Measurements from ENCODE around the gene C9orf153. TPM values are rescaled to one million over a fixed set of nuclear protein-coding genes. Genes with fewer than 3 reads are reported as not detected.

Gene C9orf153
- total and polyA plus RNA-seq, 2 donors (not counting 1 experiment from before 2014, with no cell fraction given), result 0.67 TPM; not detected in 1

- H3K9me3 Mint-ChIP-seq (ENCODE audit: insufficient read depth), result no peaks in the 10 kb centered on the region
- intact Hi-C loops (cut with micrococcal nuclease), result no loop called here
- CTCF ChIA-PET, result no interaction called here
- no peaks in the 10 kb centered on the region for H3K27me3 Mint-ChIP-seq
- WGBS (ENCODE audit: insufficient coverage), result no CpG with 5 or more reads among the region's 1 CpG
- POLR2A ChIA-PET, result no interaction called here
- no peak overlapping the region for H3K27ac Mint-ChIP-seq
- no peak overlapping the region for H3K4me2 ChIP-seq (replicated peaks; ENCODE audit: low read depth, low read length, poor library complexity, severe bottlenecking)
- H3K27me3 ChIP-seq (replicated peaks in 1 of 4; ENCODE audit: control extremely low read depth in 1 of 4, control insufficient read depth in 3 of 4, insufficient read depth in 4 of 4, low read length in 3 of 4), result no peaks in the 10 kb centered on the region
- no peak overlapping the region for H3K4me3 ChIP-seq (ENCODE audit: control extremely low read depth in 1 of 5, extremely low read depth in 1 of 5, insufficient read depth in 1 of 5, low read depth in 2 of 5, low read length in 4 of 5)
- H3K9me3 ChIP-seq (ENCODE audit: control extremely low read depth in 1 of 3, control insufficient read depth in 2 of 3, insufficient read depth in 1 of 3, low read length in 2 of 3), result no peaks in the 10 kb centered on the region
- TF ChIP-seq, protein P1, sequence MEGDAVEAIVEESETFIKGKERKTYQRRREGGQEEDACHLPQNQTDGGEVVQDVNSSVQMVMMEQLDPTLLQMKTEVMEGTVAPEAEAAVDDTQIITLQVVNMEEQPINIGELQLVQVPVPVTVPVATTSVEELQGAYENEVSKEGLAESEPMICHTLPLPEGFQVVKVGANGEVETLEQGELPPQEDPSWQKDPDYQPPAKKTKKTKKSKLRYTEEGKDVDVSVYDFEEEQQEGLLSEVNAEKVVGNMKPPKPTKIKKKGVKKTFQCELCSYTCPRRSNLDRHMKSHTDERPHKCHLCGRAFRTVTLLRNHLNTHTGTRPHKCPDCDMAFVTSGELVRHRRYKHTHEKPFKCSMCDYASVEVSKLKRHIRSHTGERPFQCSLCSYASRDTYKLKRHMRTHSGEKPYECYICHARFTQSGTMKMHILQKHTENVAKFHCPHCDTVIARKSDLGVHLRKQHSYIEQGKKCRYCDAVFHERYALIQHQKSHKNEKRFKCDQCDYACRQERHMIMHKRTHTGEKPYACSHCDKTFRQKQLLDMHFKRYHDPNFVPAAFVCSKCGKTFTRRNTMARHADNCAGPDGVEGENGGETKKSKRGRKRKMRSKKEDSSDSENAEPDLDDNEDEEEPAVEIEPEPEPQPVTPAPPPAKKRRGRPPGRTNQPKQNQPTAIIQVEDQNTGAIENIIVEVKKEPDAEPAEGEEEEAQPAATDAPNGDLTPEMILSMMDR (IDR thresholded peaks at IDR 0.05), result no peak
- no peak for TF ChIP-seq EZH2 (IDR thresholded peaks at IDR 0.05; ENCODE audit: borderline replicate concordance, insufficient read depth, low read depth, low read length, poor library complexity, severe bottlenecking)
- DNase-seq (no peak), ATAC-seq (ENCODE audit: low read depth) (no peak)
- peaks cover 9 to 95% of the 10 kb centered on the region in 2 experiments for H3K36me3 ChIP-seq (replicated peaks in 1 of 2; ENCODE audit: control extremely low read depth in 1 of 2, control insufficient read depth in 1 of 2, extremely low read depth in 1 of 2, insufficient read depth in 2 of 2, low read length in 1 of 2)
- no peak overlapping the region for H3K9ac ChIP-seq (ENCODE audit: low read length)
- H3K27ac ChIP-seq (ENCODE audit: low read length in 2 of 2), result no peak overlapping the region
- no peak overlapping the region for H2AFZ ChIP-seq (ENCODE audit: insufficient read depth, low read depth, low read length, poor library complexity, severe bottlenecking)
- H3K79me2 ChIP-seq (ENCODE audit: control insufficient read depth, insufficient read depth, low read length), result peaks cover 3% of the 10 kb centered on the region
- H3K4me1 Mint-ChIP-seq, result no peaks in the 10 kb centered on the region
- no peaks in the 10 kb centered on the region for H4K20me1 ChIP-seq (ENCODE audit: control insufficient read depth, insufficient read depth, low read length, poor library complexity, severe bottlenecking)
- no peak overlapping the region for H3K4me3 Mint-ChIP-seq
- H3K4me1 ChIP-seq (ENCODE audit: control insufficient read depth in 2 of 2, insufficient read depth in 2 of 2, low read length in 2 of 2), result no peaks in the 10 kb centered on the region
Measured at GRCh38 chr9:86301686-86302085, 42.2 kb upstream of the C9orf153 start.

- Histone ChIP-seq H4K20me1 (ENCODE audit: control insufficient read depth, insufficient read depth, low read length, poor library complexity, severe bottlenecking) (no peaks in the 10 kb centered on the region), H3K27ac (ENCODE audit: low read length in 2 of 2) (no peak overlapping the region), H3K4me2 (replicated peaks; ENCODE audit: low read depth, low read length, poor library complexity, severe bottlenecking) (no peak overlapping the region), H3K9ac (ENCODE audit: low read length) (no peak overlapping the region), H3K9me3 (ENCODE audit: control extremely low read depth in 1 of 3, control insufficient read depth in 2 of 3, insufficient read depth in 1 of 3, low read length in 2 of 3) (no peaks in the 10 kb centered on the region), H3K4me3 (ENCODE audit: control extremely low read depth in 1 of 5, extremely low read depth in 1 of 5, insufficient read depth in 1 of 5, low read depth in 2 of 5, low read length in 4 of 5) (no peak overlapping the region), H3K79me2 (ENCODE audit: control insufficient read depth, insufficient read depth, low read length) (no peaks in the 10 kb centered on the region), H2AFZ (ENCODE audit: insufficient read depth, low read depth, low read length, poor library complexity, severe bottlenecking) (no peak overlapping the region), H3K27me3 (replicated peaks in 1 of 4; ENCODE audit: control extremely low read depth in 1 of 4, control insufficient read depth in 3 of 4, insufficient read depth in 4 of 4, low read length in 3 of 4) (no peaks in the 10 kb centered on the region), H3K36me3 (replicated peaks in 1 of 2; ENCODE audit: control extremely low read depth in 1 of 2, control insufficient read depth in 1 of 2, extremely low read depth in 1 of 2, insufficient read depth in 2 of 2, low read length in 1 of 2) (peaks cover 7 to 90% of the 10 kb centered on the region in 2 experiments), H3K4me1 (ENCODE audit: control insufficient read depth in 2 of 2, insufficient read depth in 2 of 2, low read length in 2 of 2) (no peaks in the 10 kb centered on the region)
- TF ChIP-seq, protein P1 (IDR thresholded peaks at IDR 0.05), result no peak
- no peak for TF ChIP-seq EZH2 (IDR thresholded peaks at IDR 0.05; ENCODE audit: borderline replicate concordance, insufficient read depth, low read depth, low read length, poor library complexity, severe bottlenecking)
- ATAC-seq (ENCODE audit: low read depth), result no peak
- no peaks in the 10 kb centered on the region for H3K4me1 Mint-ChIP-seq
- 100% methylated on average over 1 of the region's 2 CpGs for WGBS (ENCODE audit: insufficient coverage)
- no peak for DNase-seq
- H3K4me3 Mint-ChIP-seq, result no peak overlapping the region
- CTCF ChIA-PET, result no interaction called here
- intact Hi-C loops (cut with micrococcal nuclease), result no loop called here
- POLR2A ChIA-PET, result no interaction called here
- H3K27ac Mint-ChIP-seq, result no peak overlapping the region
- no peaks in the 10 kb centered on the region for H3K9me3 Mint-ChIP-seq (ENCODE audit: insufficient read depth)
- H3K27me3 Mint-ChIP-seq, result no peaks in the 10 kb centered on the region
Measured at GRCh38 chr9:86300701-86301100, 41.2 kb upstream of the C9orf153 start.
